NCI-H748 (cell line): ENCODE data around the gene PSD2.

Experiments
- DNase-seq: peaks from one replicate; lab custom pipeline; 2025; ENCODE audit not compliant: unreplicated experiment; lab: John Stamatoyannopoulos, UW

Gene PSD2

GRCh38 chr5:139854029-139854605, 58.5 kb downstream of the PSD2 start:
- DNase-seq, result no peak

GRCh38 chr5:139854953-139855352, 59.3 kb downstream of the PSD2 start:
- no peak for DNase-seq

GRCh38 chr5:139855451-139855850, 59.8 kb downstream of the PSD2 start:
- no peak for DNase-seq

GRCh38 chr5:139855946-139856540, 60.4 kb downstream of the PSD2 start:
- no peak for DNase-seq

- peak; percentile 95 for DNase-seq
These were observed 61.1 kb downstream of the PSD2 start for GRCh38 chr5:139856714-139857113.

GRCh38 chr5:139859013-139859412, 63.4 kb downstream of the PSD2 start:
- no peak for DNase-seq

- DNase-seq, result no peak
These were observed 65.6 kb downstream of the PSD2 start for GRCh38 chr5:139861021-139861888.

GRCh38 chr5:139861889-139862207, 66.2 kb downstream of the PSD2 start:
- DNase-seq, result no peak

- no peak for DNase-seq
These were observed 66.7 kb downstream of the PSD2 start for GRCh38 chr5:139862313-139862712.

- DNase-seq, result no peak
These were observed 67.2 kb downstream of the PSD2 start for GRCh38 chr5:139862803-139863202.

- DNase-seq, result no peak
These were observed 67.8 kb downstream of the PSD2 start for GRCh38 chr5:139863361-139863760.

GRCh38 chr5:139863855-139864558, 68.4 kb downstream of the PSD2 start:
- peak; percentile 75 for DNase-seq

GRCh38 chr5:139864716-139865483, 69.3 kb downstream of the PSD2 start:
- DNase-seq, result no peak

- no peak for DNase-seq
These were observed 71.5 kb downstream of the PSD2 start for GRCh38 chr5:139867109-139867508.

GRCh38 chr5:139867581-139867980, 72.0 kb downstream of the PSD2 start:
- no peak for DNase-seq

- DNase-seq, result no peak
These were observed 73.6 kb downstream of the PSD2 start for GRCh38 chr5:139869042-139869790.

- DNase-seq, result no peak
These were observed 75.1 kb downstream of the PSD2 start for GRCh38 chr5:139870677-139871076.

- DNase-seq, result no peak
These were observed 76.0 kb downstream of the PSD2 start for GRCh38 chr5:139871614-139872013.

GRCh38 chr5:139872052-139872766, 76.6 kb downstream of the PSD2 start:
- DNase-seq, result no peak
